AG04450 (cell line): ENCODE measurements around the gene APOA4. TPM values are rescaled to one million over a fixed set of nuclear protein-coding genes. Genes with fewer than 3 reads are reported as not detected.
"Not testable (repeated sequence)": the region's sequence is repeated elsewhere in the genome, so short reads cannot be mapped to it uniquely, and the experiment has no call there.

Experiments used
- CTCF ChIA-PET: fragments of 300-600, 350-600 bp; formaldehyde crosslinking; extraction: SDS; loops from one replicate; lab custom pipeline; 2022; ENCODE audit warnings: antibody characterized with exemption, inconsistent platforms; lab: Charles Lee
- POLR2A ChIA-PET: fragments of 350-600 bp; formaldehyde crosslinking; extraction: SDS; loops from one replicate; lab custom pipeline; 2021; ENCODE audit warnings: antibody characterized with exemption, inconsistent platforms; lab: Yijun Ruan, JAX
- DNase-seq: peaks from one replicate; pipeline ENCODE4 v3.0.0-alpha.2; 2011; ENCODE audit warnings: low read depth, low spot score
- H3K27ac ChIP-seq: one replicate; pipeline ENCODE4 v1.5.1; 2012; ENCODE audit warnings: low read depth, low read length, control low read depth
- H3K27me3 ChIP-seq: one replicate; pipeline ENCODE4 v1.6.0; 2012; ENCODE audit warnings: low read length; ENCODE audit not compliant: control insufficient read depth, insufficient read depth
- H3K4me3 ChIP-seq: 2 replicates; pipeline ENCODE4 v1.5.1; 2011; ENCODE audit warnings: mild to moderate bottlenecking, low read depth, low read length, control low read depth
- H3K9me3 ChIP-seq: 2 replicates; pipeline ENCODE4 v1.5.1; 2012; ENCODE audit warnings: low read length; ENCODE audit not compliant: control insufficient read depth, insufficient read depth
- polyA plus RNA-seq: library from polyadenylated mRNA; depleted of rRNA; stranded (reverse); fragments of >200 nt; gene quantifications from 2 replicates; pipeline ENCODE4 v1.2.3, GENCODE V29; 2011
- TF ChIP-seq, protein P1 (sequence below): IDR thresholded peaks from 2 replicates; pipeline ENCODE4 v1.5.1; 2011; ENCODE audit warnings: low read depth, low read length, control low read depth, inconsistent platforms

The APOA4 gene
- polyA plus RNA-seq, 1 experiment = not detected

DNA sequence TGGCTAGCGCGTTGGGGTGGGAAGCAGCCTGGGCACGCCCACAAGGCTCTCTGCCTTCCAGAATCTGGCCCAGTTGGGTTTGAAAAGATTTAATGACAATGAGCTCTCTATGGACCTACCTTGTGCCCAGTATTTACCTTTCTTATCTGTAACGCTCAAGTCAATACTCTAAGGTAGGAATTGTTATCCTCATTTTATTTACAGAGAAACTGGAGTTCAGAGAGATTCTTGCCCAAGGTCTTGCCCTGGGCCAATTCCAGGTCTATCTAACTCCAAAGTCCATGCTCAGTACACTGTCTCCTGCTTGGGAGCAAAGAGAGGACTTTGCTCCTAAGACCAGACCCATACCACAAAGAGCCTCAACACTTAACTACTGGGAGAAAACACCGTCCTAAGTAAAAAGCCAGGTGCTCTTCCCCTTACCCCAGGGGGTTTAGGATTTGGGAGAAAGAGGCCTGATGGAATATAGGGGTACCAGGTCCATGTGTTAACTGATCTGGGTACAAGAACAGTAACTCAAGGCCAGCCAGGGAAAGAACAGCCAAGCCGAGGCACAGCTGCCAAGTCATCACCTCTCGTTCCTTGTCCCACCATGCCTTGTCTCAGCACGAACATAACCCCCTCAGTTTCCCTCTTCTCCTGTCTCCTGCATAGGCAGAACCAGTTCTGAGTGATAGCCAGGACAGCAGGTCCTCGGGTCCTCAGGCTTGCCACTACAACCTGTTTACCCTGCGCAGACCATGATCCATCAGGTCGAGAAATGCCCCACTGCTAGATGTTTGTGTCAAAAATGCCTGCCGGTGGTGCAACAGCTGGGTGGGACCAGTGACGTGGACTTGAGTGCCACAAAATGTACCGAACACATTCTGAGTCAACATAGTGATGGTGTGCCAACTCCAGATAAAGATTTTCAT lies 14.6 kb downstream of the APOA4 start:
- H3K4me3 ChIP-seq = no peak overlapping the region
- peaks cover 12% of the 10 kb centered on the region for H3K27me3 ChIP-seq
- ChIA-PET CTCF (interaction anchor here (2.2 kb wide), 1 partner anchor 18 kb away, joined by 7 read pairs; the partner anchor contains the start of gene APOA5), POLR2A (no interaction called here)
- TF ChIP-seq, protein P1, sequence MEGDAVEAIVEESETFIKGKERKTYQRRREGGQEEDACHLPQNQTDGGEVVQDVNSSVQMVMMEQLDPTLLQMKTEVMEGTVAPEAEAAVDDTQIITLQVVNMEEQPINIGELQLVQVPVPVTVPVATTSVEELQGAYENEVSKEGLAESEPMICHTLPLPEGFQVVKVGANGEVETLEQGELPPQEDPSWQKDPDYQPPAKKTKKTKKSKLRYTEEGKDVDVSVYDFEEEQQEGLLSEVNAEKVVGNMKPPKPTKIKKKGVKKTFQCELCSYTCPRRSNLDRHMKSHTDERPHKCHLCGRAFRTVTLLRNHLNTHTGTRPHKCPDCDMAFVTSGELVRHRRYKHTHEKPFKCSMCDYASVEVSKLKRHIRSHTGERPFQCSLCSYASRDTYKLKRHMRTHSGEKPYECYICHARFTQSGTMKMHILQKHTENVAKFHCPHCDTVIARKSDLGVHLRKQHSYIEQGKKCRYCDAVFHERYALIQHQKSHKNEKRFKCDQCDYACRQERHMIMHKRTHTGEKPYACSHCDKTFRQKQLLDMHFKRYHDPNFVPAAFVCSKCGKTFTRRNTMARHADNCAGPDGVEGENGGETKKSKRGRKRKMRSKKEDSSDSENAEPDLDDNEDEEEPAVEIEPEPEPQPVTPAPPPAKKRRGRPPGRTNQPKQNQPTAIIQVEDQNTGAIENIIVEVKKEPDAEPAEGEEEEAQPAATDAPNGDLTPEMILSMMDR = no peak
- no peaks in the 10 kb centered on the region for H3K9me3 ChIP-seq
- no peak overlapping the region for H3K27ac ChIP-seq
- DNase-seq = no peak

- TF ChIP-seq, protein P1 = no peak
Measured at GRCh38 chr11:116807601-116808261, 15.4 kb downstream of the APOA4 start.

GRCh38 chr11:116804001-116804400 lies 19.1 kb downstream of the APOA4 start:
- Histone ChIP-seq H3K27ac (no peak overlapping the region), H3K4me3 (no peak overlapping the region), H3K27me3 (peaks cover 19% of the 10 kb centered on the region), H3K9me3 (no peaks in the 10 kb centered on the region)
- ChIA-PET CTCF (no interaction called here), POLR2A (no interaction called here)
- no peak for DNase-seq
- TF ChIP-seq, protein P1 = no peak

More at GRCh38 chr11:116807601-116808261, 15.4 kb downstream of the APOA4 start:
- H3K27ac ChIP-seq = peak overlapping the region; percentile 11
- peaks cover 17% of the 10 kb centered on the region for H3K27me3 ChIP-seq
- H3K9me3 ChIP-seq = no peaks in the 10 kb centered on the region
- ChIA-PET POLR2A (no interaction called here), CTCF (interaction anchor here (2.2 kb wide), 1 partner anchor 17 kb away, joined by 7 read pairs; the partner anchor contains the start of gene APOA5)
- no peak overlapping the region for H3K4me3 ChIP-seq
- no peak for DNase-seq

GRCh38 chr11:116801662-116802061 lies 21.4 kb downstream of the APOA4 start:
- CTCF ChIA-PET, H3K9me3 ChIP-seq, DNase-seq, H3K4me3 ChIP-seq, POLR2A ChIA-PET, H3K27ac ChIP-seq: not testable (repeated sequence)
- peaks cover 19% of the 10 kb centered on the region for H3K27me3 ChIP-seq

DNA sequence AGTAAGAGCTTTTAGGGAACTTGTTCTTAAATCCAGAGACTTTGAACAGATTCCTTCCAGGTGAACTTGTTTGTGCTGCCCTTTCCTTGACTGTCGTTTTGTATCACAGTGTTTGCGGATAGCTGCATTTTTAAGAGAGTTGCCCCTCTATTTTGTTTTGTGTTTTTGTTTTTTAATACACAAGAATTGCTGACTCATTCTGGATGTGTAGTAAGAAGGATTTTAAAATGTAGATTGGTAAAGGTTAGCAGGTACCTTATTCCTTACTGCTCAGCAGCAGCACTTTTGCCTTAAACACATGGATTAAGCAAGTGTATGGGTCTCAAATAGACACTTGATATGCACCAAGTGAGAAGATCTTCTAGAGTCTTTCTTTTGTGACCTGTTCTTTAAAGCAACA lies 22.5 kb downstream of the APOA4 start:
- H3K4me3 ChIP-seq = no peak overlapping the region
- peaks cover 14% of the 10 kb centered on the region for H3K27me3 ChIP-seq
- no peak overlapping the region for H3K27ac ChIP-seq
- ChIA-PET CTCF (interaction anchor here (0.6 to 2.5 kb wide), 4 partner anchors 9 to 380 kb away, joined by 3 to 10 read pairs (median 6); partner anchors contain the start of genes APOA1 and APOA5), POLR2A (no interaction called here)
- no peak for DNase-seq
- no peaks in the 10 kb centered on the region for H3K9me3 ChIP-seq
- TF ChIP-seq, protein P1 = no peak
